GM19468 (cell line): ENCODE data around the gene ZSCAN10.

Experiments used
- ATAC-seq: cut with Tn5 transposase; IDR thresholded peaks from one replicate; pipeline ENCODE4 v1.9.1; 2021; ENCODE audit warnings: mild to moderate bottlenecking, moderate library complexity, moderate number of reproducible peaks; ENCODE audit not compliant: unreplicated experiment; ENCODE audit errors: extremely low read depth

ZSCAN10 gene

DNA sequence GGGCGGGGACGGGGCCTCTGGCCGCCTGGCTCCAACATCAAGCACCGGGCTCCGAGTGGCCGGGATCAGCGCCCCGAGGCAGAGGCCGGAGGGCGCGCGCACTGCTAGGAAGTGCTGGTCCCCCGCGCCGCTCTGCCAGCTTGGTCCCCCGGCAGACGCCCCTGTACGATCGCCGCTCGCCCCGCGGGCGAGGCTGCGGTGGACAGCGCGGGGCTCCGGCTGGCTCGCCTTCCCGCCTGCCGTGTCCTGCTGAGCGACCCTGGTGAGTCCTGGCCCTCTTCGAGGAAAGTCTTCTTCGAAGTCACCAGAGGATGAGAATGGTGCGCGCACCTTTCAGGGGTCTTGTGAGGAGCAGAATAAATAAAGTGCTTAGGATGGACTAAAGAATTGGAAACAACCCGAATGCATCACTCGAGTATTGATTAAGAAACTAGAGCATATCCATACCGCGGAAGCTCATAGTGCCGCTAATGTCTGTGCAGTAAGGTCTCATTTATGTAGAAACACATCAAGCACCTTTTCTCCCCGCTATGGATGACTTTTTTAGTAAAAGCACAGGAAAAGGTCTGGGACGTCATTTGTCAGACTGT lies 36.1 kb upstream of the ZSCAN10 start:
- ATAC-seq: no peak

DNA sequence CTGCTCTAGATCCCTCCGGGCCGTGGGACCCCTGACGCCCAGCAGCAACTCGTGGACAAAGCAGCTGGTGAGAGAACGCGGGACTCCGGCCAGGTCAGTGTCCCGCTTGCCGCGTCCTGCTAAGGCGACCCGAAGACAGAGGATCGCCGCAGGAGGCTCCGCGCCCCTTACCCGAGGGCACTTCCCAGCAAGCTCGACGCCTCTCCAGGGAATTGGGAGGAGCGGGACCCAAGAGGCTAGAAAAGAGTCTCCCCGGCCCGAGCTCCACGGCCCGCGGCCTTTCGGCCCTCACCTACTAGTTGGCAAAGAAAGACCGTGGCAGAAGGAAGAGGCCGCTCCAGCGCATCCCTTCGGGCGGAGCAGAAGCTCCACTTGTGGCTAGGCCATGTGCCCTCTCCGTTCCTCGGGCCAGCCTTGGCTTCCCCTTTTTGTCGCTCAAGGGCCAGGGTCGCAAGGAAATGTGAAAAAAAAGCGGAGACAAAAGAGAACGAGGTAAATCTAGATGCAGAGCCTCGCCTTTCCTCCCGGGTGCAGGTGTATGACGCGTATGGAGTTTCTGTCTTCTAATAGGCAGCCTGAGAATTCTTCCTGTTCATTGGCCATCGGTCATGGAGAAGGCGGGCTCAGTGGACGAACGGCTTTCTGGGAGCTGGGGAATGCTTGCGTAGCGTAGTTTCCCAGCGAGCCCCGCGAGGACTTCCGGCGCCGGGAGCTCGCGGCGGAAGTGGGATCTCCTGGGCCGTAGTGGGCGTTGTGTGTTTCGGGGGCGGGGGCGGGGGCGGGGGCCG lies 35.4 kb upstream of the ZSCAN10 start, which contains the start of gene ZNF213:
TSS of gene ZNF213 (plus strand) at position 692 of the 788 bp plus-strand sequence. CDS start 2,252 bp downstream, outside the sequence.
- peak; percentile 85 for ATAC-seq

DNA sequence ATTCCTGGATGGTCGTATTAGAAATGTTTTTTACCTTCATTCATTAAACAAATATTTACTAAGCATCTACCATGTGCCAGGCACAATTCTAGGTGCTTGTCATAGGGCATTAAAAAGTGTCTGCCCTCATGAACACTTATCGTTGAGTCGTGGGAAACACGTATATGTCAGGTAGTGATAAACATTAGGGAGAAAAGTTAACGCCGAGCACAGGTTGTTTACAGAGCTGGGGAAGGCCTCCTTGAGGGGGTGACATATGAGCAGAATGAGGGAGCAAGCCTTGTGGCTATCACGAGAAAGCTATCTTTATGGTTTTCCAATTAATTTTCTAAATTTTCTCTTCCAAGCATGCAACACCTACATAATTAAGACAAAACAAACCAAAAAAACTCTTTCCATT lies 34.8 kb upstream of the ZSCAN10 start:
- ATAC-seq: no peak

DNA sequence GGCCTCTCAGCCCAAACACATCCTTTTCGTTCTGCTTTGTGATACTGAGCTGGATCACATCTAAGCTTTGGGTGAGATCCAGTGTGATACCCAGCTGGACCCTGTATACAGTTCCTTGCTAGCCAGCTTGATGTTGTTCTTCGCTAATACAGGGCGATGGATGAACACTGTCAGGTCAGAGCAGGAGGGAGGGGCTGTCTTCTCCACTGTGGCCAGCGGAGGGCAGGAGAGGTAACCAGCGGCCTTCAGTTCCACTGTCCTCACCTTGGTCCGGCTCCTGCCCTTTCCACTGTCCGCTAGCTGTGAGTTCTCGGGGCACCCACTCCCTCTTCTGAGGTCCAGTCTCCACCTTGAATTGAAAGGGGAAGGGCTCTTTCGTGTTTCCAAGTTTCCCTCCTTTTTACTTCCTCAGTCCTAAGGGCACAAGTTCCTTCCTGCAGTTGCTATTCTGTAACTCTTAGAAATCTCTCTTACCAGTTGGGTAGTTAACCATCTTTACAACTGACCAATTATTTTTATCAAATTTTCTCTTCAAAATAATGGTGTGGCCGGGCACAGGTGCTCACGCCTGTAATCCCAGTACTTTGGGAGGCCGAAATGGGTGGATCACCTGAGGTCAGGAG lies 32.8 kb upstream of the ZSCAN10 start:
- ATAC-seq: no peak

DNA sequence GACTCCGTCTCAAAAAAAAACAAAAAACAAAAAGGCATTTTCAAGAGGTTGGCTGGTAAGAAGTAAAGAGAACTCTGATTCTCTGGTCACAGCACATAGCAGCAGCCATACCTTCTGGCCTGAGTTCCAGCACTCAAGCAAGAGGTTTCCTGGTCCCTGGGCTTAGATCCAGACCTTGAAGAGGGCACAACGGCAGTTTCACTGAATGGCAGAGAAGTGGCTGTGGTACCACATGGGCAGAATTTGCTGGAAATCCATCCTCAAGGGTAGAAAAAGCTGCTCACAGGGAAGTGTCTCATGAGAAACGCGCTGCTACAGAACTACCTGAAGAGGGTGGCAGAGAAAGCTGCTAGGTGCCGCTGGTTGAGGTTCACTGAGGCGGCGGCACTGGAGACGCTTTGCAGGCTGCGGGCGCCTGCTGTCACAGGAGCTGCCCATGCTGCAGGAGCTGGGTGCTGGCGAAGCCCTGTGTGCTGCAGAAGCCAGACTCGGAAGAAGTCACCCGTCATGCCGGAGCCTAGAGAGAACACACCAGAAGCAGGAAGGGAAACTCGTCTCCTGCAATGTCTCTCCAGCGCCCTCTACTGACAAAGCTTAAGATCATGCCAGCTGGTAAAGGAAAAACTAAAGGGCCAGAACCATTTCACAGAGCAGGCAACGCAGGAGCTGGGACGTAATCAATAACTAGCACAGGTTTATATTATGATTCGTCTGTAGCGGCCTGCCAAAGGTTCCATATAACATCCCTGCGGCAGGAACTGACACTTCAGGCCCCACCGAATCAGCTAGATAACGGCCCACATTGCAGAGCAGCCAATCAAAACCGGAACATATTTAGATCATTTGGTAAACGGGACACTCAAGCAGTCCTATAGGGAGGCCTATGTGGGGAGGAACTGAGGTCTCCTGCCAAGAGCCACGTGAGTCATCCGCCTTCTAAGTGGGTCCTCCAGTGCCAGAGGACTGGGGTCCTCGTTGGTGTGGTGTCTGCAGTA lies 30.3 kb upstream of the ZSCAN10 start:
- ATAC-seq: no peak

DNA sequence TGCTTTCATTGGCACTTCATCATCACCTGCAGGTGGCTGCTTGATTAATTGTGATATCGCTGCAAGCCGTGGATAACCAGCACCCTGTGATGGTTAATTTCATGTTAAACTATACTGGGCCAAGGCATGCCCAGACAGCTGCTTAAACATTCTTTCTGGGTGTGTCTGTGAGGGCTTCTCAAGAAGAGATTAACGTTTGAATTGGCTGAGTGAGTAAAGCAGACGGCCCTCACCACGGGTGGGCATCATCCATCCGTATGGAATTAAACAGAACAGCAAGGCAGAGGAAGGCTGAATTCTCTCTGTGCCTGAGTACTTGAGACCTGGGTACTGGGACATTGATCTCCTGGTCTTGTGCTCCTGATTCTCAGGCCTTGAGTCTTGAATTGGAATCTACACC lies 28.7 kb upstream of the ZSCAN10 start:
- no peak for ATAC-seq

DNA sequence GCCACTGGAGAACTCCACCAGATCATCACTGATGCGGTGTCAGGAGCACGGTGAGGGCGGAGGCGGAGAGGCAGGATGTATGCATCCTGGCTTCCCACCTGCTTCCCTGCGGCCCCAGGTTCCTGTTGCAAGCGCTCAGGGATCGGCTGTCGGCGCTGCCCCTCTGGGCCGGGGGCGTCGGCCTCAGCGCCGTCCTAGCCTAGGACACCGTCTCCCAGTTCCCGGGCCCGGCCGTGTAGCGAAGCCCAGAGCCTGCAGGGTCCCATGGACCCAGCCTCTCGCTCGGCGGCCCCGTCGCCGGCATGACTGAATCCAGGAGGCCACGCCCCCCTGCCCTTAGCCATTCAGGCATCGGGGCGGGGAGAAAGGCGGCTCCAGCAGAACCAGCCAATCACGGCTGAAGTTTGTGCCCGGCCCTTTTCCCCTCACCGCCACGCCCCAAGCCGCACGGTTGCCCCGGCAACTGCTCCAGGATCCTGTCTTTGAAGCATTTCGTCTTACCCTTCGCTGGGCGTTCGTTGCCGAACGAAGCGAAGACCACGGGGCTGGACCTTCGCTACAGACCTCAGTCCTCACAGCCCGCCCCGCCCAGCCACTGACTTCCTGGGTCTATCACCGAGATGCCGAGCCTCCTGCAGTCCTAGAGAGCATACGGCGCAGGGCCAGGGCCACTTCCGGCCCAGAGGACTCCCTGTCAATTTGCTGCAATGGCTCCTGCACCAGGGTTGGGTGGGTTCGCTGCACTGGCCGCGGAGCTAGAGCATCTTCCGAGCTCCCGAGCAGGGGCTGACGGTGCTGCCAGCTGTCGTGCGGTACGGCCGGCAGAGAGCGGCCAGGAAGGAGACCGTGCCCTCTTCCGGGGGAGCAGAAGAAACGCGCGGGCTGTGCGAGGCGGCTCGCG lies 25.1 kb upstream of the ZSCAN10 start:
- peak; percentile 57 for ATAC-seq

DNA sequence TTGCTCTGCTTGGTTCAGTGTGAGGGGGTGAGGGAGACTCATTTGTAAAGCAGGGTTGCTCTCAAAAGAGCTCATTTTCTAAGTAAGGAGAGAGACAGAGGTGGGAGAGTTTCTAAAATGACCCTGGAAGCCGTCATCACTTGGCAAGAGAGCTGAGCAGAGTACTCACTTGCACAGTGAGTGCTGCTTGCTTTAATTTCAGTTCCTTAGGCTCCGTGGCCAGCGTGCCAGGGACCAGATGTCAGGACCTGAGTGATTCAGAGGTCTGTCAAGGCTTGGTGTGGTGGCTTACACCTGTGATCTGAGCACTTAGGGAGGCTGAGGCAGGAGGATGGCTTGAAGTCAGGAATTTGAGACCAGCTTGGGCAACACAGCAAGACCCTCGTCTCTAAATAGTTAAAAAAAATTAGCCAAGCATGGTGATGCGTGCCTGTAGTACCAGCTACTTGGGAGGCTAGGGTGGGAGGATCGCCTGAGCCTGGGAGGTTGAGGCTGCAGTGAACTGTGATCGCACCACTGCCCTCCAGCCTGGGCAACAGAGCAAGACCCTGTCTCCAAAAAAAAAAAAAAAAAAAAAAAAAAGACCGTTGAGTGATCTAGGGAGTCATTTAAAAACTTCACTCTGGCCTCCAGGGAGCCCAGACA lies 24.0 kb upstream of the ZSCAN10 start:
- no peak for ATAC-seq

DNA sequence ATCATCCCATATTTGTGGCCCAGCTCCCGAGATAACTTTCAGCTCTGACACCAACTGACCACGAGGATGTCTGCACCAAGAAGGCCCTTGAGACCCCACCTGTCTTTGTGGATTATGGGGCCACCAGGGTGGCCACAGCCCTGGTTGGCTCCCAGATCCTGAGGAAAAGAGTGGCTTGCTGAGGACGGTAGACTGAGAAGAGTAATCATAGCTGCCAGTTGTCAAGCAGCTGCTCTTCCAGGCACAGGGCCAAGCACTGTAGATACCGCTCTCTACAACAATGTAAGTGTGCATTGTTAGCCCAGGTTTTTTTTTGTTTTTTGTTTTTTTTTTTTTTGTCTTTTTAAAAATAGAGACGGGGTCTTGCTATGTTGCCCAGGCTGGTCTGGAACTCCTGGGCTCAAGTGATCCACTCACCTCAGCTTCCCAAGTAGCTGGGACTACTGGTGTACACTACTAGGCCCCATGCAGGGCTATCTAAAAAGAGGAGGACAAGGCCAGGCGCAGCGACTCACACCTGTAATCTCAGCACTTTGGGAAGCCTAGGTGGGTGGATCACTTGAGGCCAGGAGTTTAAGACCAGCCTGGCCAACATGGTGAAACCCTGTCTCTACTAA lies 22.9 kb upstream of the ZSCAN10 start:
- no peak for ATAC-seq

DNA sequence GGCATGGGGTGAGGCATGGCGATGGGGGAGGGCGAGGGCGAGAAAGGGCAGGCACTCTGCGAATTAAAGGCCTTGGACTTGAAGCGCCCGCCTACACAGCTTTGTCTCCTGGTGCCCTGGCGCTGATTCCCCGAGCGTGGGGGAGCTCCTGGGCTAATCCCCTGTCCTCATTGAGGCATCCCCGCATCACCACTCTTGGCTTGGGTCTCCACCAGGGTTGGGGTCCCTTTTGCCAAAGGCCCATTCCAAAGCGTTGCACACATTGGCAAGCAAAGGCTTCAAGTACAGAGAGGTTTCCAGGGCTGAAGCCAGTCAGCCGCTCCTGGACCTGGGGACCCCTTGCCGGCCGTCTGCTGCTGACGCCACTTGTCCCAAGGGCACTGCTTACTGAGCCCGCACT lies 21.3 kb upstream of the ZSCAN10 start:
- no peak for ATAC-seq

DNA sequence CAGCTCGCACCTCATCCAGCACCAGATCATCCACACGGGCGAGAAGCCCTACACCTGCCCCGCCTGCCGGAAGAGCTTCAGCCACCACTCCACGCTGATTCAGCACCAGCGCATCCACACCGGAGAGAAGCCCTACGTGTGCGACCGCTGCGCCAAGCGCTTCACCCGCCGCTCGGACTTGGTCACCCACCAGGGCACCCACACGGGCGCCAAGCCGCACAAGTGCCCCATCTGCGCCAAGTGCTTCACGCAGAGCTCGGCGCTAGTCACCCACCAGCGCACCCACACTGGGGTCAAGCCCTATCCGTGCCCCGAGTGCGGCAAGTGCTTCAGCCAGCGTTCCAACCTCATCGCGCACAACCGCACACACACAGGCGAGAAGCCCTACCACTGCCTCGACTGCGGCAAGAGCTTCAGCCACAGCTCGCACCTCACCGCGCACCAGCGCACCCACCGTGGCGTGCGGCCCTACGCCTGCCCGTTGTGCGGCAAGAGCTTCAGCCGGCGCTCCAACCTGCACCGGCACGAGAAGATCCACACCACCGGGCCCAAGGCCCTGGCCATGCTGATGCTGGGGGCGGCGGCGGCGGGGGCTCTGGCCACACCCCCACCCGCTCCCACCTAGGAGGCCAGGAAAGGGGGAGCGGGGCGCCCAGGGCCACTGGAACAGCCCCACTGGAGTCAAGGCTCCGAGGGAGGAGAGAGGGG lies 20.8 kb upstream of the ZSCAN10 start:
- ATAC-seq: no peak

DNA sequence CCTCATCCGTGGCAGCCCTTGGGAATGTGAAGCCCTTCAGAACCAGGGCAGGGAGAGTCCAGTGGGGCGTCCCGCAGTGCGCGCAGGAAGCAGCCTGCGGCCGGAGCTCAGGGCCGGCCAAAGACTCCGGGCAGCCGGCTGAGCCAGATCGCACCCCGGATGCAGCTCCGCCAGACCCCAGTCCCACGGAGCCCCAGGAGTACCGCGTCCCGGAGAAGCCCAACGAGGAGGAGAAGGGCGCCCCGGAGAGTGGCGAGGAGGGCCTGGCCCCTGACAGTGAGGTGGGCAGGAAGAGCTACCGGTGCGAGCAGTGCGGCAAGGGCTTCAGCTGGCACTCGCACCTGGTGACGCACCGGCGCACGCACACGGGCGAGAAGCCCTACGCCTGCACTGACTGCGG lies 20.2 kb upstream of the ZSCAN10 start:
- ATAC-seq: no peak

DNA sequence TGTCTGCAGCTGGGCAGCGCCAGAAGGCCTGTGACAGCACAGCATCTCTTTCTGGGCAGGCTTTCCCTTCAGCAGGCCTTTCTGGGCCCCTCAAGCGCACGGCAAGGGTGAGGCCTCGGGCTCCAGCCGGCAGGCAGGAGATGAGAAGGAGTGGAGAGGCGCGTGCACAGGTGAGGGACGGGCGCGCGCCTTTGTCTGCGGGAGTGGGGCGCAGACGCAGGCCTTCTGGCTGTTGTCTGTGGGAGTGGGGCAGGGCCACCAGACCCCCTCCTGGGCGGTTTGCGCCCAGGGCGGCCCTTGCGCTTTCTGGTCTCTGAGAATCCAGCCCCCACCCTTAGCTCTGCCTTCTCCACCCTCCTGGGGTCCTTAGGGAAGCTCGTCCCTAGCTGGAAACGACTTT lies 19.8 kb upstream of the ZSCAN10 start:
- no peak for ATAC-seq

DNA sequence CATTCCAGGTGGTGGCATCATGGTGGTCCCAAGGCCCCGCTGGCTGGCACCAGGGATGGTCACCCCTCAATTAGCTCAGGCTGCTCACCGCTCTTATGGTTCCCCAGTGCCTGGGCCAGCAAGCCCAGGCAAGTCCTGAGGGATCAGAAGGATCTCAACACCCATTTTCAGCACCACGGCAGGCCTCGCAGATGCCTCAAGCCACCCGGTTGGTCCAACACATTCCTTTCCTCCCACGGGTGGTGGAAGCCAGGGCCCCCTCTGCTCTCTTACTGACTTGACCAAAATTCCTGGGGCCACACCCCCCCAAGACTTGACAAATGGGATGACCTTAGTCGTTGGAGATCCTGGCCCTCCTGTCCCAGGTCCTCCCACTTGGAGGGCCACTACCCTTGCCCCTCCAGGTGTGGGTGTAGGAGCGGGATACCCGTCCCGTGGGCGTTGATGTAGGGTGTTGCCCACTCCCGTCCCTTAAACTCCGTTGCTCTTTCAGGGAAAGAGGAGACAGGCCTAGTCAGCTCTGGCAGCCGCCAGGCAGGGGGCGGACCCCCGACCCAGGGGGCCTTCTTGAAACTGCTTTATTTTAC lies 19.2 kb upstream of the ZSCAN10 start:
- no peak for ATAC-seq

DNA sequence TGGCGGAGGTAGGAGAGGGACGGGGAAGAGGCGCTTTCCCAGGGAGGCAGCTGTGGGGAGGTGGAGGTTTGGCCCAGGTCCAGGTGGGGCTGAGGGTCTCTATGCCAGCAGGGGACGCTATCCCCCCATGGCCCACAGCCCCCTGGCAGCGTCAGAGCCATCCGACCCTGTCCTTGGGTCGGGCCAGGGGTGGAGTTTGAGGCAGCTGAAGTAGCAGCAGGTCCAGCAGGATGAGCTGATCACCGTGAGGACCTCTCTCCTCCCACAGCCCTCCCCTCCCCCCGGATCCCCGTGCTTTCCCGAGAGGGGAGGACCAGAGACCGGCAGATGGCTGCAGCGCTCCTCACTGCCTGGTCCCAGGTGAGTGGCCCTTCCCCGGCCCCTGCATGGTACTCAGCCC lies 16.5 kb upstream of the ZSCAN10 start:
- ATAC-seq: no peak

DNA sequence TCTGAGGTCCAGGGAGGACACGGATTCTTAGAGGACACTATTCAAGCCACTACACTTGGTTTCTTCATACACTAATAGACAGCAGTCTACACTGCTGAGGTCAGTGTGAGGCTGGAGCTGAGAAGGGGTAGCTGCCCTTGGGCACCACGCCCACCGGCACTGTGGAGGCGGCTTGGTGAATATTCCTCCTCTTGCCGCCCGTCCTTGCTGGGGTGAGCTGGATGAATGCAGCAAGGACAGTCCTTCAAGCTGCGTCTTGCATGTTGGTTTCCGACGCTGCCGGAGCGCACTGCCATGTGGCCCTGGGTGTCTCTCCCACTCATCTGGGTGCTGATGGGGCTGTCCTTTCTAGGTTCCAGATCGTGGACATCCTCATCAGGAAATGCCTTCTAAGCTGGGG lies 15.9 kb upstream of the ZSCAN10 start:
- no peak for ATAC-seq

DNA sequence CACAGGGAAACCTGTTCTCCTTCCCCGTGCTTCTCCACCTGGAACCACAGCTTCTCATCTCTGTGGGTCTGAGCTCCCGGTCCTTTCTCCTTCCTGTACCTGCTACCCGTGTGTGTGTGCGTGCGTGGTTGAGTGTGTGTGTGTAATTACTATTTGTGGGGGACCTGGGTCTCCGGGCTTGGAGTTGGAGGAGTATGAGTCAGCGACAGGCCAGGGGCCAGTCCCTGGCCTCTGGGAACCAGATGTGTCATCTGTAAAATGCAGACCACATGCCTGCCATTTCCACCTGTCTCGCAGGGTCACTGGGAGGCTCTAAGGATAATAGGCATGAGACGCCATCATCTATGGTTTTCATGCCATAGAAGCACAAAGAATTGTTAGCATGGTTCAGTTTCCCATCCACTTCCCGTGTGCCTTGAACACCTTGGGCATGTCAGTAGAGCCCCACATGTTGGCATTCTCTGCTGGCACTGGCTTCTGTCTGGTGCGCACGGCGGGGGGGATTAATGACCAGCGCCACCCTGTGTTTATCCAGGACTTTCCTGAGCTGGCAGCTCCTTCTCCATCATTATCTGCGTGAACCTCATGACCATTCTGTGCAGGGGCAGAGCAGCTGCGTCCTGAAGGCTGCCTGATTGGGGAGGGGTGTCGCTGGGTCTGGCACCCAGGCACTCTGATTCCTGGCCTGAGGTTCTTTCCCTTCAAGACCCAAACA lies 14.8 kb upstream of the ZSCAN10 start:
- ATAC-seq: no peak
